ENCODE results near the gene NLGN4X.
A peak's percentile ranks its signal among the peaks of the same experiment; 100 is the strongest.

Gene NLGN4X

GRCh38 chrX:6151971-6152370 lies 76.7 kb downstream of the NLGN4X start:
- DNase-seq (ENCODE audit: low spot score), result no peak

GRCh38 chrX:6149060-6149872 lies 79.4 kb downstream of the NLGN4X start:
- no peak for DNase-seq (ENCODE audit: low spot score)

- no peak for DNase-seq (ENCODE audit: low spot score)
Measured at GRCh38 chrX:6134255-6134654, 94.4 kb downstream of the NLGN4X start.

- DNase-seq (ENCODE audit: low spot score), result no peak
Measured at GRCh38 chrX:6132970-6133369, 95.7 kb downstream of the NLGN4X start.

- no peak for DNase-seq (ENCODE audit: low spot score)
Measured at GRCh38 chrX:6131287-6131686, 97.4 kb downstream of the NLGN4X start.

GRCh38 chrX:6129195-6129594 lies 99.5 kb downstream of the NLGN4X start:
- DNase-seq (ENCODE audit: low spot score), result no peak

- DNase-seq (ENCODE audit: low spot score), result no peak
Measured at GRCh38 chrX:6120329-6120728, 108.3 kb downstream of the NLGN4X start.

- DNase-seq (ENCODE audit: low spot score), result no peak
Measured at GRCh38 chrX:6095469-6095868, 133.2 kb downstream of the NLGN4X start.

GRCh38 chrX:6074532-6074931 lies 154.1 kb downstream of the NLGN4X start:
- no peak for DNase-seq (ENCODE audit: low spot score)

GRCh38 chrX:6071731-6072130 lies 156.9 kb downstream of the NLGN4X start:
- DNase-seq (ENCODE audit: low spot score), result no peak

- no peak for DNase-seq (ENCODE audit: low spot score)
Measured at GRCh38 chrX:6067600-6067999, 161.1 kb downstream of the NLGN4X start.

GRCh38 chrX:6053141-6053540 lies 175.5 kb downstream of the NLGN4X start:
- DNase-seq (ENCODE audit: low spot score), result no peak

GRCh38 chrX:6052111-6052745 lies 176.4 kb downstream of the NLGN4X start:
- DNase-seq (ENCODE audit: low spot score), result no peak

GRCh38 chrX:6049132-6049531 lies 179.5 kb downstream of the NLGN4X start:
- DNase-seq (ENCODE audit: low spot score), result no peak

- peak; percentile 8 for DNase-seq (ENCODE audit: low spot score)
Measured at GRCh38 chrX:6041630-6042029, 187.0 kb downstream of the NLGN4X start.

GRCh38 chrX:6029014-6029413 lies 199.7 kb downstream of the NLGN4X start:
- no peak for DNase-seq (ENCODE audit: low spot score)

GRCh38 chrX:6026980-6027379 lies 201.7 kb downstream of the NLGN4X start:
- DNase-seq (ENCODE audit: low spot score), result no peak

- DNase-seq (ENCODE audit: low spot score), result no peak
Measured at GRCh38 chrX:6026429-6026828, 202.2 kb downstream of the NLGN4X start.

GRCh38 chrX:6024204-6024603 lies 204.5 kb downstream of the NLGN4X start:
- no peak for DNase-seq (ENCODE audit: low spot score)

- DNase-seq (ENCODE audit: low spot score), result peak; percentile 6
Measured at GRCh38 chrX:6021316-6022091, 207.2 kb downstream of the NLGN4X start.

GRCh38 chrX:6019076-6019475 lies 209.6 kb downstream of the NLGN4X start:
- DNase-seq (ENCODE audit: low spot score), result no peak

GRCh38 chrX:6015423-6015822 lies 213.2 kb downstream of the NLGN4X start:
- no peak for DNase-seq (ENCODE audit: low spot score)

- DNase-seq (ENCODE audit: low spot score), result no peak
Measured at GRCh38 chrX:6012357-6012756, 216.3 kb downstream of the NLGN4X start.
